A549 (cell line): ENCODE results near the gene ATP13A4. TPM values are rescaled to one million over a fixed set of nuclear protein-coding genes. Genes with fewer than 3 reads are reported as not detected.
A peak's percentile ranks its signal among the peaks of the same experiment; 100 is the strongest.

Experiments used
- ATAC-seq, 2 experiments: fragments of 200-7000 bp in 1 of 2; fragments of >200 bp in 1 of 2; cut with Nextera tagmentation in 1 of 2; cut with Tn5 transposase in 1 of 2; 3 replicates each; pipeline versions ENCODE4 v1.8.0 to v1.9.1; 2018 to 2020; ENCODE audit warnings: mild to moderate bottlenecking in 1 of 2, moderate library complexity in 1 of 2
- CTCF ChIA-PET: fragments of 300-600 bp; sonication (Branson Sonifier 250); formaldehyde crosslinking; extraction: SDS; loops from one replicate; lab custom pipeline; 2021; ENCODE audit warnings: antibody characterized with exemption, inconsistent platforms; lab: Yijun Ruan, JAX
- POLR2A ChIA-PET: fragments of 350-600 bp; formaldehyde crosslinking; extraction: SDS; loops from one replicate; lab custom pipeline; 2021; ENCODE audit warnings: antibody characterized with exemption, inconsistent platforms; lab: Yijun Ruan, JAX
- DNase-seq, 2 experiments: peaks; one replicate each; pipeline versions ENCODE4 v3.0.0 to v3.0.0-alpha.2; 2011 to 2016; ENCODE audit warnings: low read depth in 1 of 2, low spot score in 1 of 2
- FAIRE-seq: peaks from 2 replicates; lab custom pipeline; 2011; peaks lifted over from hg19 to GRCh38; lab: Jason Lieb, UNC
- H3K27ac ChIP-seq, 2 experiments: fragments of >200 bp; sonication (Bioruptor Twin); formaldehyde crosslinking; 3 replicates each; pipeline ENCODE4 v1.5.1; 2016 to 2017
- H3K4me1 ChIP-seq: fragments of >200 bp; sonication (Bioruptor Twin); formaldehyde crosslinking; 3 replicates; pipeline ENCODE4 v1.6.1; 2016
- H3K4me2 ChIP-seq: fragments of >200 bp; sonication (Bioruptor Twin); formaldehyde crosslinking; 3 replicates; pipeline ENCODE4 v1.6.1; 2016
- H3K4me3 ChIP-seq: fragments of >200 bp; sonication (Bioruptor Twin); formaldehyde crosslinking; 3 replicates; pipeline ENCODE4 v1.5.1; 2016
- H3K9me3 ChIP-seq: fragments of >200 bp; sonication (Bioruptor Twin); formaldehyde crosslinking; 3 replicates; pipeline ENCODE4 v1.6.1; 2016
- ATOH8 ChIP-seq: fragments of 250-450 bp; sonication (Bioruptor Pico); IDR thresholded peaks from 2 replicates; pipeline ENCODE4 v1.5.0; 2020; ENCODE audit warnings: low read depth, mild to moderate bottlenecking, moderate library complexity
- BHLHE40 ChIP-seq: IDR thresholded peaks from 2 replicates; pipeline ENCODE4 v1.6.1; 2012; ENCODE audit warnings: low read depth, low read length, inconsistent platforms
- CBX8 ChIP-seq: fragments of 200-600 bp; sonication (generic); IDR thresholded peaks from 2 replicates; pipeline ENCODE4 v1.6.1; 2016
- CHD2 ChIP-seq: fragments of 150-350 bp; IDR thresholded peaks from 2 replicates; pipeline ENCODE4 v1.6.1; 2014; ENCODE audit warnings: low read length; ENCODE audit not compliant: partially characterized antibody
- EHF ChIP-seq: fragments of 250-450 bp; sonication (Bioruptor Pico); IDR thresholded peaks from 2 replicates; pipeline ENCODE4 v1.5.0; 2020; ENCODE audit warnings: mild to moderate bottlenecking
- EP300 ChIP-seq, 2 experiments: fragments of >200 bp; sonication (Bioruptor Twin); formaldehyde crosslinking; IDR thresholded peaks; 2 replicates in 1 of 2; 3 replicates in 1 of 2; pipeline ENCODE4 v1.6.1; 2016 to 2017
- FOSB ChIP-seq: fragments of 250-450 bp; sonication (Bioruptor Pico); IDR thresholded peaks from 2 replicates; pipeline ENCODE4 v1.5.0; 2020; ENCODE audit warnings: mild to moderate bottlenecking, moderate library complexity
- FOXS1 ChIP-seq: fragments of 250-450 bp; sonication (Bioruptor Pico); IDR thresholded peaks from 2 replicates; pipeline ENCODE4 v1.5.0; 2020; ENCODE audit warnings: mild to moderate bottlenecking, moderate library complexity
- JUNB ChIP-seq: fragments of >200 bp; sonication (Bioruptor Twin); formaldehyde crosslinking; IDR thresholded peaks from 2 replicates; pipeline ENCODE4 v1.6.1; 2016
- KDM1A ChIP-seq: fragments of 200-600 bp; sonication (generic); IDR thresholded peaks from 2 replicates; pipeline ENCODE4 v1.6.1; 2016; ENCODE audit warnings: low read depth, mild to moderate bottlenecking
- KDM5A ChIP-seq: fragments of 200-600 bp; sonication (generic); IDR thresholded peaks from 2 replicates; pipeline ENCODE4 v1.6.1; 2016; ENCODE audit warnings: antibody characterized with exemption, mild to moderate bottlenecking
- MAFK ChIP-seq: fragments of 450-650 bp; IDR thresholded peaks from 2 replicates; pipeline ENCODE4 v1.6.1; 2014; ENCODE audit not compliant: partially characterized antibody
- MAX ChIP-seq: IDR thresholded peaks from 2 replicates; pipeline ENCODE4 v1.6.1; 2012
- NFE2L2 ChIP-seq: fragments of 150-350 bp; conservative IDR thresholded peaks from 2 replicates; pipeline ENCODE4 v1.6.1; 2014; ENCODE audit warnings: low read length
- POLR2A ChIP-seq: IDR thresholded peaks from 2 replicates; pipeline ENCODE4 v1.6.1; 2012; ENCODE audit warnings: mild to moderate bottlenecking, low read length
- RARB ChIP-seq: fragments of 250-450 bp; sonication (Bioruptor Pico); IDR thresholded peaks from 2 replicates; pipeline ENCODE4 v1.8.0; 2021; ENCODE audit warnings: mild to moderate bottlenecking, moderate library complexity
- RCOR1 ChIP-seq: fragments of 150-350 bp; IDR thresholded peaks from 2 replicates; pipeline ENCODE4 v1.6.1; 2014; ENCODE audit warnings: antibody characterized with exemption, low read length, low read depth
- REST ChIP-seq: fragments of 200-600 bp; sonication (generic); IDR thresholded peaks from 2 replicates; pipeline ENCODE4 v1.6.1; 2016; ENCODE audit warnings: antibody characterized with exemption, mild to moderate bottlenecking, moderate library complexity
- RNF2 ChIP-seq: fragments of 200-600 bp; sonication (generic); IDR thresholded peaks from 2 replicates; pipeline ENCODE4 v1.6.1; 2016; ENCODE audit warnings: low read depth, mild to moderate bottlenecking, antibody characterized with exemption, moderate library complexity, borderline replicate concordance
- TFCP2L1 ChIP-seq: fragments of 250-450 bp; sonication (Bioruptor Pico); IDR thresholded peaks from 2 replicates; pipeline ENCODE4 v1.5.0; 2021; ENCODE audit warnings: mild to moderate bottlenecking
- TP53 ChIP-seq: fragments of 250-450 bp; sonication (Bioruptor Pico); IDR thresholded peaks from 2 replicates; pipeline ENCODE4 v1.5.0; 2021; ENCODE audit warnings: mild to moderate bottlenecking, moderate library complexity
- ZC3H11A ChIP-seq: fragments of 450-650 bp; IDR thresholded peaks from 2 replicates; pipeline ENCODE4 v1.6.1; 2014; ENCODE audit warnings: antibody characterized with exemption, mild to moderate bottlenecking
- ZNF302 ChIP-seq: fragments of 250-450 bp; sonication (Bioruptor Pico); IDR thresholded peaks from 2 replicates; pipeline ENCODE4 v1.9.0; 2021; ENCODE audit warnings: inconsistent platforms, mild to moderate bottlenecking, moderate library complexity
- WGBS: methylation state at CpG from one replicate; pipeline ENCODE4 v1.1.6; 2017; ENCODE audit errors: missing lambda C conversion rate; 5-methylcytosine and 5-hydroxymethylcytosine counted together
- polyA plus RNA-seq, 4 experiments: library from polyadenylated mRNA; depleted of rRNA in 3 of 4; stranded (reverse); fragments of >200 nt; fragmentation: RNase III in 1 of 4; extraction: RNeasy Plus Mini Kit Qiagen cat#74134 plus additional on column Dnase treatment in 1 of 4; gene quantifications; 2 replicates in 3 of 4; 3 replicates in 1 of 4; pipeline ENCODE4 v1.2.3, GENCODE V29; 2011 to 2017

The ATP13A4 gene
- polyA plus RNA-seq, 2 of the 4 experiments (the other 2 are of a cell fraction) = 0.09 to 0.10 TPM

GRCh38 chr3:193377591-193377990 is 177.1 kb downstream of the ATP13A4 start (continued):
- TF ChIP-seq REST (no peak), BHLHE40 (no peak), TP53 (no peak)
- TF ChIP-seq, all 56 proteins: peak for 0

- DNase-seq = no peak
- POLR2A ChIA-PET = no interaction called here
- Histone ChIP-seq H3K4me2 (no peak overlapping the region), H3K9me3 (no peaks in the 10 kb centered on the region), H3K4me3 (no peak overlapping the region), H3K27ac (no peak overlapping the region), H3K4me1 (no peaks in the 10 kb centered on the region)
- ATAC-seq = no peak
- WGBS = 44% methylated on average over 8 of the region's 8 CpGs
- TF ChIP-seq MAFK (peak; percentile 53), CHD2 (no peak)
- FAIRE-seq = no peak
- CTCF ChIA-PET = no interaction called here
Measured at GRCh38 chr3:193375614-193376013, 179.1 kb downstream of the ATP13A4 start.

GRCh38 chr3:193372783-193373182 is 181.9 kb downstream of the ATP13A4 start:
- ATAC-seq (no peak), FAIRE-seq (no peak), DNase-seq (no peak)
- no peak overlapping the region for H3K27ac ChIP-seq
- TF ChIP-seq NFE2L2 (no peak), RARB (CRISPR knock-in tag) (no peak), EHF (CRISPR knock-in tag) (no peak), JUNB (no peak), ATOH8 (CRISPR knock-in tag) (no peak), POLR2A (no peak), KDM5A (no peak), RNF2 (no peak), KDM1A (no peak), EP300 (IDR thresholded peaks at IDR 0.05) (no peak), RCOR1 (no peak), CBX8 (no peak), TFCP2L1 (CRISPR knock-in tag) (no peak), ZNF302 (CRISPR knock-in tag) (no peak), ZC3H11A (no peak), FOXS1 (no peak), MAX (no peak), FOSB (CRISPR knock-in tag) (no peak)
- H3K4me3 ChIP-seq = no peak overlapping the region
- no peak overlapping the region for H3K4me2 ChIP-seq
- CTCF ChIA-PET = no interaction called here
- POLR2A ChIA-PET = no interaction called here
- H3K4me1 ChIP-seq = no peaks in the 10 kb centered on the region
- H3K9me3 ChIP-seq = no peaks in the 10 kb centered on the region
